ENCODE results near the gene TMEM178B. TPM values are rescaled to one million over a fixed set of nuclear protein-coding genes. Genes with fewer than 3 reads are reported as not detected.

Gene TMEM178B
- total RNA-seq, 2 experiments from 2014 or later, result not detected

DNA sequence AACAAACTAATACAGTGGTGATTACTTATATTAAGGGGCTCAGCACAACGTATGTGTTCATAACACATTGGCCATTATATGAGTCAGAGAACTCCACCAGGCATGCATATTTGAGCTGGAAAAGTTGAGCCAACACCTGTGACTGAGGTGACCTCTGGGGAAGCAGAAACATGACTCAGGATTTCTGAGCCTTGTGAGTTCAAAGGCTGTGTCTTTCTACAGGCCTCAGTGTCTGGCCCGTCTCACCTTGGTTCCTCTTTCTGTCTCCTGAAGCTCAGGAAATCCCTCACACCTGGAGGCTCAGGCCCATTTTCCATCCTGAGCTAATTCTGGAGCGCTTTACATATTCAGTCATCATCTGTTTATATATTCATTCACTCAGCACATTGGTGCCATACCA lies 246.4 kb downstream of the TMEM178B start:
- H3K4me3 ChIP-seq (ENCODE audit: low read length), result no peak overlapping the region
- Mint-ChIP-seq H3K36me3 (ENCODE audit: low read depth) (no peaks in the 10 kb centered on the region), H3K9me3 (no peaks in the 10 kb centered on the region), H3K4me1 (ENCODE audit: low read depth) (no peaks in the 10 kb centered on the region), H3K27me3 (peaks cover 11% of the 10 kb centered on the region), H3K4me3 (no peak overlapping the region), H3K27ac (no peak overlapping the region)
- ChIA-PET CTCF (no interaction called here), POLR2A (no interaction called here)
- DNase-seq, result no peak
- no peak overlapping the region for H3K27ac ChIP-seq (ENCODE audit: low read depth in 1 of 2, low read length in 2 of 2)
- H3K4me1 ChIP-seq (ENCODE audit: insufficient read depth, low read length), result no peaks in the 10 kb centered on the region
- TF ChIP-seq, protein P1, sequence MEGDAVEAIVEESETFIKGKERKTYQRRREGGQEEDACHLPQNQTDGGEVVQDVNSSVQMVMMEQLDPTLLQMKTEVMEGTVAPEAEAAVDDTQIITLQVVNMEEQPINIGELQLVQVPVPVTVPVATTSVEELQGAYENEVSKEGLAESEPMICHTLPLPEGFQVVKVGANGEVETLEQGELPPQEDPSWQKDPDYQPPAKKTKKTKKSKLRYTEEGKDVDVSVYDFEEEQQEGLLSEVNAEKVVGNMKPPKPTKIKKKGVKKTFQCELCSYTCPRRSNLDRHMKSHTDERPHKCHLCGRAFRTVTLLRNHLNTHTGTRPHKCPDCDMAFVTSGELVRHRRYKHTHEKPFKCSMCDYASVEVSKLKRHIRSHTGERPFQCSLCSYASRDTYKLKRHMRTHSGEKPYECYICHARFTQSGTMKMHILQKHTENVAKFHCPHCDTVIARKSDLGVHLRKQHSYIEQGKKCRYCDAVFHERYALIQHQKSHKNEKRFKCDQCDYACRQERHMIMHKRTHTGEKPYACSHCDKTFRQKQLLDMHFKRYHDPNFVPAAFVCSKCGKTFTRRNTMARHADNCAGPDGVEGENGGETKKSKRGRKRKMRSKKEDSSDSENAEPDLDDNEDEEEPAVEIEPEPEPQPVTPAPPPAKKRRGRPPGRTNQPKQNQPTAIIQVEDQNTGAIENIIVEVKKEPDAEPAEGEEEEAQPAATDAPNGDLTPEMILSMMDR (IDR thresholded peaks at IDR 0.05), result no peak
- H3K36me3 ChIP-seq (ENCODE audit: insufficient read depth, low read length), result no peaks in the 10 kb centered on the region
- H3K27me3 ChIP-seq (ENCODE audit: control insufficient read depth in 1 of 2, insufficient read depth in 2 of 2, low read length in 2 of 2), result peaks cover 0 to 4% of the 10 kb centered on the region in 2 experiments
- no peaks in the 10 kb centered on the region for H3K9me3 ChIP-seq (ENCODE audit: control insufficient read depth in 1 of 2, insufficient read depth in 1 of 2, low read length in 2 of 2)
- no peak for ATAC-seq (ENCODE audit: poor library complexity)
- intact Hi-C loops (cut with DNase I, micrococcal nuclease), result no loop called here

DNA sequence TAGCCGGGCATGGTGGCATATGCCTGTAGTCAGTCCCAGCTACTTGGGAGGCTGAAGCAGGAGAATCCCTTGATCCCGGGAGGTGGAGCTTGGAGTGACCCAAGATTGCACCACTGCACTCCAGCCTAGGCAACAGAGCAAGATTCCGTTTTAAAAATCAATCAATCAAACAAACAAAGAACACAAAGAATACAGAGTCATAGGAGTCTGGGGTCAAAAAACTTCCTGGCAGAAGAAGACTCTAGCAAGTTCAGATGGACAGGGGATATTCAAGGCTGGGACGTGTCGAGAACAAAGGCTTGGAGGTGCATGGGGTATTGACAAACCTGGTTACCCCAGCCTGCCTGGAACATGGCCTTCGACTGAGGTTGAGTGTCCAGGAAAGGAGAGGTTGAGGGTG lies 248.5 kb downstream of the TMEM178B start:
- H3K4me3 Mint-ChIP-seq, result no peak overlapping the region
- H3K27ac Mint-ChIP-seq, result no peak overlapping the region
- no peak for DNase-seq
- no peaks in the 10 kb centered on the region for H3K4me1 Mint-ChIP-seq (ENCODE audit: low read depth)
- Histone ChIP-seq H3K27me3 (ENCODE audit: control insufficient read depth in 1 of 2, insufficient read depth in 2 of 2, low read length in 2 of 2) (peaks cover 0 to 4% of the 10 kb centered on the region in 2 experiments), H3K9me3 (ENCODE audit: control insufficient read depth in 1 of 2, insufficient read depth in 1 of 2, low read length in 2 of 2) (no peaks in the 10 kb centered on the region), H3K4me1 (ENCODE audit: insufficient read depth, low read length) (no peaks in the 10 kb centered on the region), H3K4me3 (ENCODE audit: low read length) (no peak overlapping the region), H3K36me3 (ENCODE audit: insufficient read depth, low read length) (no peaks in the 10 kb centered on the region), H3K27ac (ENCODE audit: low read depth in 1 of 2, low read length in 2 of 2) (no peak overlapping the region)
- TF ChIP-seq, protein P1 (IDR thresholded peaks at IDR 0.05), result no peak
- no peaks in the 10 kb centered on the region for H3K36me3 Mint-ChIP-seq (ENCODE audit: low read depth)
- intact Hi-C loops (cut with DNase I, micrococcal nuclease), result no loop called here
- ChIA-PET POLR2A (no interaction called here), CTCF (no interaction called here)
- H3K9me3 Mint-ChIP-seq, result no peaks in the 10 kb centered on the region
- ATAC-seq (ENCODE audit: poor library complexity), result no peak
- H3K27me3 Mint-ChIP-seq, result peaks cover 7% of the 10 kb centered on the region

DNA sequence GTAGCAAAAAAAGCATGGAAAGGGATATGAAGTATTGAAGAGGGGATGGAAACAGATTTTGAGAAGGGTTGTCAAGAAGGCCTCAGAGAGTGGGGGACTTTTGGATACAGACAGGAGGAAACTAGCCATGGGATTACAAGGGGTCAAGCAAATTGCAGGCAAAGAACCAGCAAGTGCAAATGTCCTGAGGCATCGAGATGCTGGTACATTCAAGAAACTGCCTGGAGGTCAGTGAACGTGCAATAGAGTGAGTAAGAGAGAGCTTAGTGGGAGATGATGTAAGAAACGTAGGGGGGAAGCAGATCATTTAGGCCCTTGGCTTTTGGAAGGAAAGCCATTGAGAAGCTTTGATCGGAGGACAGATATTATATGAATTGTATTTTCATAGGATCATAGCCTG lies 250.0 kb downstream of the TMEM178B start:
- H3K4me3 ChIP-seq (ENCODE audit: low read length), result no peak overlapping the region
- no peaks in the 10 kb centered on the region for H3K36me3 Mint-ChIP-seq (ENCODE audit: low read depth)
- H3K4me1 Mint-ChIP-seq (ENCODE audit: low read depth), result no peaks in the 10 kb centered on the region
- no peaks in the 10 kb centered on the region for H3K36me3 ChIP-seq (ENCODE audit: insufficient read depth, low read length)
- H3K27ac Mint-ChIP-seq, result no peak overlapping the region
- CTCF ChIA-PET, result no interaction called here
- no peak for DNase-seq
- POLR2A ChIA-PET, result no interaction called here
- TF ChIP-seq, protein P1 (IDR thresholded peaks at IDR 0.05), result no peak
- ATAC-seq (ENCODE audit: poor library complexity), result no peak
- intact Hi-C loops (cut with DNase I, micrococcal nuclease), result no loop called here
- H3K4me3 Mint-ChIP-seq, result no peak overlapping the region
- no peaks in the 10 kb centered on the region for H3K9me3 Mint-ChIP-seq
- H3K9me3 ChIP-seq (ENCODE audit: control insufficient read depth in 1 of 2, insufficient read depth in 1 of 2, low read length in 2 of 2), result no peaks in the 10 kb centered on the region
- H3K27ac ChIP-seq (ENCODE audit: low read depth in 1 of 2, low read length in 2 of 2), result no peak overlapping the region
- peaks cover 7% of the 10 kb centered on the region for H3K27me3 Mint-ChIP-seq
- H3K27me3 ChIP-seq (ENCODE audit: control insufficient read depth in 1 of 2, insufficient read depth in 2 of 2, low read length in 2 of 2), result peaks cover 0 to 4% of the 10 kb centered on the region in 2 experiments
- H3K4me1 ChIP-seq (ENCODE audit: insufficient read depth, low read length), result no peaks in the 10 kb centered on the region

Data from CD4-positive, alpha-beta T cell (primary cell).